DOHH2 (cell line): ENCODE measurements around the gene CRYBG1.

Source experiments
- EZH2phosphoT487 ChIP-seq: fragments of 200-600 bp; sonication (generic); IDR thresholded peaks from 2 replicates; pipeline ENCODE4 v1.6.1; 2017; ENCODE audit warnings: borderline replicate concordance, mild to moderate bottlenecking, antibody characterized with exemption, low read length, moderate library complexity, mixed read lengths
- TF ChIP-seq, protein P1 (sequence below): fragments of 200-600 bp; sonication (generic); IDR thresholded peaks from one replicate; pipeline ENCODE4 v1.5.1; 2014; ENCODE audit warnings: antibody characterized with exemption, mild to moderate bottlenecking, low read depth, low read length; ENCODE audit not compliant: poor library complexity, severe bottlenecking

DNA sequence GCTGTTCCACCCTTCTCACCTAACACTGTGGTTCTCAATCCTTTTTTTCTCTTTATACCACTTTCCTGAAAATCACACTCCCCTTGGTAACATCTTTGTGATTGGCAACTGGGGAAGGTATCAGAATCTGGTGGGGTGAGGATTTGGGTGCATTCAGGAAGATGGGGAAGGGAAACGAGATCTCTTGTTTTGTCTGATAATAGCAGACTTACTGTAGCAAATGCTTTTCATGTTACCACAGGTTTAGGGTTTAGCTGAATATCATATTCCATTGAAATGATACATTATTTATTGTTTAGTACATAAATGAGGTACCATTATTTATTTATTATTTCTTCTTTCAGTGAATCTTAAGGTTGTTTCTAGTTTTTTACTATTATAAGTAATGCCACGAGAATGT is 168.0 kb downstream of the CRYBG1 start:
- TF ChIP-seq, protein P1, sequence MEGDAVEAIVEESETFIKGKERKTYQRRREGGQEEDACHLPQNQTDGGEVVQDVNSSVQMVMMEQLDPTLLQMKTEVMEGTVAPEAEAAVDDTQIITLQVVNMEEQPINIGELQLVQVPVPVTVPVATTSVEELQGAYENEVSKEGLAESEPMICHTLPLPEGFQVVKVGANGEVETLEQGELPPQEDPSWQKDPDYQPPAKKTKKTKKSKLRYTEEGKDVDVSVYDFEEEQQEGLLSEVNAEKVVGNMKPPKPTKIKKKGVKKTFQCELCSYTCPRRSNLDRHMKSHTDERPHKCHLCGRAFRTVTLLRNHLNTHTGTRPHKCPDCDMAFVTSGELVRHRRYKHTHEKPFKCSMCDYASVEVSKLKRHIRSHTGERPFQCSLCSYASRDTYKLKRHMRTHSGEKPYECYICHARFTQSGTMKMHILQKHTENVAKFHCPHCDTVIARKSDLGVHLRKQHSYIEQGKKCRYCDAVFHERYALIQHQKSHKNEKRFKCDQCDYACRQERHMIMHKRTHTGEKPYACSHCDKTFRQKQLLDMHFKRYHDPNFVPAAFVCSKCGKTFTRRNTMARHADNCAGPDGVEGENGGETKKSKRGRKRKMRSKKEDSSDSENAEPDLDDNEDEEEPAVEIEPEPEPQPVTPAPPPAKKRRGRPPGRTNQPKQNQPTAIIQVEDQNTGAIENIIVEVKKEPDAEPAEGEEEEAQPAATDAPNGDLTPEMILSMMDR, result no peak
- no peak for TF ChIP-seq EZH2phosphoT487
